H9 (cell line): ENCODE results near the gene ZNF407. TPM values are rescaled to one million over a fixed set of nuclear protein-coding genes. Genes with fewer than 3 reads are reported as not detected.

Experiments used
- DNase-seq: peaks from one replicate; pipeline ENCODE4 v3.0.0-alpha.2; 2017
- H2AFZ ChIP-seq: one replicate; pipeline ENCODE4 v1.6.1; 2013; ENCODE audit warnings: mild to moderate bottlenecking, low read length, control low read depth, moderate library complexity
- H2AK5ac ChIP-seq: 2 replicates; pipeline ENCODE4 v1.6.1; 2013; ENCODE audit warnings: low read length, control low read depth, mixed read lengths; ENCODE audit not compliant: insufficient read length
- H2BK120ac ChIP-seq: one replicate; pipeline ENCODE4 v1.6.1; 2013; ENCODE audit warnings: low read depth, mild to moderate bottlenecking, low read length, control low read depth, inconsistent platforms; ENCODE audit not compliant: poor library complexity, severe bottlenecking
- H2BK12ac ChIP-seq: 2 replicates; pipeline ENCODE4 v1.6.1; 2013; ENCODE audit warnings: low read length, control low read depth, mixed read lengths, low read depth; ENCODE audit not compliant: insufficient read length
- H2BK15ac ChIP-seq: 2 replicates; pipeline ENCODE4 v1.6.1; 2013; ENCODE audit warnings: low read depth, low read length, control low read depth
- H2BK20ac ChIP-seq: one replicate; pipeline ENCODE4 v1.6.1; 2013; ENCODE audit warnings: low read depth, mild to moderate bottlenecking, low read length, control low read depth, inconsistent platforms; ENCODE audit not compliant: poor library complexity, severe bottlenecking
- H2BK5ac ChIP-seq: 2 replicates; pipeline ENCODE4 v1.6.1; 2013; ENCODE audit warnings: low read length, control low read depth, mixed read lengths; ENCODE audit not compliant: insufficient read length
- H3K14ac ChIP-seq: 2 replicates; pipeline ENCODE4 v1.6.1; 2013; ENCODE audit warnings: low read length, control low read depth; ENCODE audit not compliant: insufficient read depth
- H3K18ac ChIP-seq: 2 replicates; pipeline ENCODE4 v1.6.1; 2013; ENCODE audit warnings: low read depth, mild to moderate bottlenecking, mixed read lengths, low read length, control low read depth; ENCODE audit not compliant: insufficient read length
- H3K23ac ChIP-seq: 2 replicates; pipeline ENCODE4 v1.6.1; 2013; ENCODE audit warnings: low read length, control low read depth, mixed read lengths, low read depth; ENCODE audit not compliant: insufficient read length
- H3K23me2 ChIP-seq: 2 replicates; pipeline ENCODE4 v1.6.1; 2013; ENCODE audit warnings: low read depth, mild to moderate bottlenecking, mixed read lengths, low read length, control low read depth; ENCODE audit not compliant: insufficient read length, poor library complexity, severe bottlenecking
- H3K27ac ChIP-seq: 2 replicates; pipeline ENCODE4 v1.5.1; 2013; ENCODE audit warnings: low read length, control low read depth, mixed read lengths, low read depth; ENCODE audit not compliant: insufficient read length
- H3K27me3 ChIP-seq: 2 replicates; pipeline ENCODE4 v1.6.1; 2013; ENCODE audit warnings: low read length, control low read depth, inconsistent platforms; ENCODE audit not compliant: insufficient read depth
- H3K4ac ChIP-seq: 2 replicates; pipeline ENCODE4 v1.6.1; 2013; ENCODE audit warnings: low read depth, mild to moderate bottlenecking, control low read depth, inconsistent platforms, low read length, moderate library complexity
- H3K4me1 ChIP-seq: 2 replicates; pipeline ENCODE4 v1.6.1; 2013; ENCODE audit warnings: low read length, control low read depth, inconsistent platforms; ENCODE audit not compliant: insufficient read depth
- H3K4me2 ChIP-seq: 2 replicates; pipeline ENCODE4 v1.6.1; 2013; ENCODE audit warnings: low read length, control low read depth, mixed read lengths; ENCODE audit not compliant: insufficient read length, insufficient read depth
- H3K56ac ChIP-seq: 2 replicates; pipeline ENCODE4 v1.6.1; 2013; ENCODE audit warnings: low read depth, mild to moderate bottlenecking, mixed read lengths, low read length, control low read depth; ENCODE audit not compliant: insufficient read length
- H3K79me1 ChIP-seq: 2 replicates; pipeline ENCODE4 v1.6.1; 2013; ENCODE audit warnings: low read depth, mild to moderate bottlenecking, moderate library complexity, low read length, control low read depth, inconsistent platforms; ENCODE audit not compliant: insufficient read depth, poor library complexity, severe bottlenecking
- H3K79me2 ChIP-seq: 2 replicates; pipeline ENCODE4 v1.6.1; 2013; ENCODE audit warnings: low read length, control low read depth, inconsistent platforms; ENCODE audit not compliant: insufficient read depth
- H3K9ac ChIP-seq: 2 replicates; pipeline ENCODE4 v1.6.1; 2013; ENCODE audit warnings: low read length, control low read depth, mixed read lengths; ENCODE audit not compliant: insufficient read length; ENCODE audit errors: extremely low read depth
- H3K9me3 ChIP-seq: one replicate; pipeline ENCODE4 v1.6.1; 2013; ENCODE audit warnings: low read depth, low read length, inconsistent platforms; ENCODE audit not compliant: control insufficient read depth
- H3T11ph ChIP-seq: one replicate; pipeline ENCODE4 v1.6.1; 2013; ENCODE audit warnings: mild to moderate bottlenecking, low read length, control low read depth, inconsistent platforms
- H4K20me1 ChIP-seq: one replicate; pipeline ENCODE4 v1.6.1; 2013; ENCODE audit not compliant: control insufficient read depth, insufficient read length, insufficient read depth
- H4K5ac ChIP-seq: 2 replicates; pipeline ENCODE4 v1.6.1; 2013; ENCODE audit warnings: low read depth, mild to moderate bottlenecking, mixed read lengths, low read length, control low read depth; ENCODE audit not compliant: insufficient read length
- H4K8ac ChIP-seq: replicated peaks from 2 replicates; pipeline ENCODE4 v1.6.1; 2013; ENCODE audit warnings: low read length, control low read depth, mixed read lengths, low read depth; ENCODE audit not compliant: insufficient read length
- H4K91ac ChIP-seq: 2 replicates; pipeline ENCODE4 v1.6.1; 2013; ENCODE audit warnings: low read depth, mild to moderate bottlenecking, moderate library complexity, mixed read lengths, low read length, control low read depth; ENCODE audit not compliant: insufficient read length
- H3K27ac Mint-ChIP-seq, 3 experiments: 2 replicates in 2 of 3; 3 replicates in 1 of 3; pipeline ENCODE4 v1.8.0; 2020 to 2021; ENCODE audit warnings: mixed read lengths in 3 of 3, mild to moderate bottlenecking in 1 of 3, moderate library complexity in 1 of 3
- H3K27me3 Mint-ChIP-seq: 2 replicates; pipeline ENCODE4 v1.8.0; 2021; ENCODE audit warnings: low read depth, mild to moderate bottlenecking, moderate library complexity, mixed read lengths
- H3K36me3 Mint-ChIP-seq, 3 experiments: 2 replicates in 2 of 3; 3 replicates in 1 of 3; pipeline ENCODE4 v1.8.0; 2020 to 2021; ENCODE audit warnings: low read depth in 3 of 3, mixed read lengths in 3 of 3; ENCODE audit not compliant: insufficient read depth in 1 of 3
- H3K4me1 Mint-ChIP-seq, 2 experiments: 2 replicates each; pipeline ENCODE4 v1.8.0; 2020; ENCODE audit warnings: mixed read lengths in 2 of 2
- H3K4me3 Mint-ChIP-seq, 2 experiments: 2 replicates in 1 of 2; 3 replicates in 1 of 2; pipeline ENCODE4 v1.8.0; 2020 to 2021; ENCODE audit warnings: mild to moderate bottlenecking in 2 of 2, mixed read lengths in 2 of 2, moderate library complexity in 1 of 2
- H3K9me3 Mint-ChIP-seq, 2 experiments: 2 replicates in 1 of 2; 3 replicates in 1 of 2; pipeline ENCODE4 v1.8.0; 2020; ENCODE audit warnings: mild to moderate bottlenecking in 2 of 2, mixed read lengths in 2 of 2, moderate library complexity in 1 of 2
- WGBS: extraction: QIAGEN DNeasy Blood & Tissue Kit; methylation state at CpG from one replicate; pipeline ENCODE4 v1.1.7; 2013; ENCODE audit warnings: missing lambda C conversion rate, low lambda C conversion rate, mixed read lengths; ENCODE audit not compliant: insufficient read length; ENCODE audit errors: extremely low coverage; 5-methylcytosine and 5-hydroxymethylcytosine counted together
- total RNA-seq: library from RNA; stranded (reverse); gene quantifications from 2 replicates; pipeline ENCODE4 v1.2.1, GENCODE V29; 2021
- TF ChIP-seq, protein P1 (sequence below): fragments of 200-600 bp; sonication (generic); conservative IDR thresholded peaks from 3 replicates; pipeline ENCODE4 v1.8.0; 2021; ENCODE audit warnings: antibody characterized with exemption, mild to moderate bottlenecking

Gene ZNF407
- total RNA-seq, 1 experiment from 2014 or later = 8.7 TPM

DNA sequence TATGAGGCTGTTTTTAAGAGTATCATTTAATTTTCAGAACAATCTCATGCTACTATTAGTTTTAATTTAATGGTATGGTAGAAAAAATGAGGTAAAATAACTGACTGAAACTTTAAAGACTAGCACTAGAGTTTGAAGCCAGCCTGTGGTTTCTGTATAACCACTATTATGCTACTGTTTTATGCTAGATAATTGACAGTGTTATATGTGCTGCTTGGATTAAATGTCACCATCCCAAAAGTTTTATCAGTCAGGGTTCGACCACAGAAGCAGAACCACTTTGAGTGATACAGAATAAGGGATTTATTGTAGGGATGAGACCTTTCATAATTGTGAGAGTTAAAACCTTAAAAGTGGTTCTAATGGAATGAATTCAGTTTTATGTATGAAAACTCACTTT is 339.6 kb downstream of the ZNF407 start:
- Histone ChIP-seq H3K23me2 (no peaks in the 10 kb centered on the region), H4K8ac (no peak overlapping the region), H3K27me3 (no peaks in the 10 kb centered on the region), H3K4ac (no peak overlapping the region), H3K79me2 (no peaks in the 10 kb centered on the region), H3K56ac (no peak overlapping the region), H2AFZ (no peak overlapping the region), H3K79me1 (no peaks in the 10 kb centered on the region), H4K5ac (no peak overlapping the region), H2BK120ac (no peak overlapping the region), H3K4me1 (peaks cover 3% of the 10 kb centered on the region; the same call in 1 of the 2 replicates), H3K18ac (no peak overlapping the region), H3K9me3 (no peaks in the 10 kb centered on the region), H2BK12ac (no peak overlapping the region), H3K4me2 (no peak overlapping the region), H3K27ac (no peak overlapping the region), H4K20me1 (no peaks in the 10 kb centered on the region), H3K9ac (no peak overlapping the region), H2BK5ac (no peak overlapping the region), H4K91ac (no peak overlapping the region), H2BK20ac (no peak overlapping the region), H2BK15ac (no peak overlapping the region), H3T11ph (no peak overlapping the region), H2AK5ac (no peak overlapping the region), H3K14ac (no peak overlapping the region), H3K23ac (no peak overlapping the region)
- Mint-ChIP-seq H3K36me3 (no peaks in the 10 kb centered on the region), H3K27ac (no peak overlapping the region), H3K4me1 (peaks cover 11 to 12% of the 10 kb centered on the region in 2 experiments), H3K27me3 (no peaks in the 10 kb centered on the region), H3K4me3 (no peak overlapping the region), H3K9me3 (no peaks in the 10 kb centered on the region)
- WGBS = no CpG with 5 or more reads among the region's 1 CpG
- no peak for DNase-seq
- TF ChIP-seq, protein P1, sequence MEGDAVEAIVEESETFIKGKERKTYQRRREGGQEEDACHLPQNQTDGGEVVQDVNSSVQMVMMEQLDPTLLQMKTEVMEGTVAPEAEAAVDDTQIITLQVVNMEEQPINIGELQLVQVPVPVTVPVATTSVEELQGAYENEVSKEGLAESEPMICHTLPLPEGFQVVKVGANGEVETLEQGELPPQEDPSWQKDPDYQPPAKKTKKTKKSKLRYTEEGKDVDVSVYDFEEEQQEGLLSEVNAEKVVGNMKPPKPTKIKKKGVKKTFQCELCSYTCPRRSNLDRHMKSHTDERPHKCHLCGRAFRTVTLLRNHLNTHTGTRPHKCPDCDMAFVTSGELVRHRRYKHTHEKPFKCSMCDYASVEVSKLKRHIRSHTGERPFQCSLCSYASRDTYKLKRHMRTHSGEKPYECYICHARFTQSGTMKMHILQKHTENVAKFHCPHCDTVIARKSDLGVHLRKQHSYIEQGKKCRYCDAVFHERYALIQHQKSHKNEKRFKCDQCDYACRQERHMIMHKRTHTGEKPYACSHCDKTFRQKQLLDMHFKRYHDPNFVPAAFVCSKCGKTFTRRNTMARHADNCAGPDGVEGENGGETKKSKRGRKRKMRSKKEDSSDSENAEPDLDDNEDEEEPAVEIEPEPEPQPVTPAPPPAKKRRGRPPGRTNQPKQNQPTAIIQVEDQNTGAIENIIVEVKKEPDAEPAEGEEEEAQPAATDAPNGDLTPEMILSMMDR = no peak
